ENCODE measurements around the gene SLC47A2.
"Not testable (repeated sequence)": the region's sequence is repeated elsewhere in the genome, so short reads cannot be mapped to it uniquely, and the experiment has no call there.

The SLC47A2 gene

DNA sequence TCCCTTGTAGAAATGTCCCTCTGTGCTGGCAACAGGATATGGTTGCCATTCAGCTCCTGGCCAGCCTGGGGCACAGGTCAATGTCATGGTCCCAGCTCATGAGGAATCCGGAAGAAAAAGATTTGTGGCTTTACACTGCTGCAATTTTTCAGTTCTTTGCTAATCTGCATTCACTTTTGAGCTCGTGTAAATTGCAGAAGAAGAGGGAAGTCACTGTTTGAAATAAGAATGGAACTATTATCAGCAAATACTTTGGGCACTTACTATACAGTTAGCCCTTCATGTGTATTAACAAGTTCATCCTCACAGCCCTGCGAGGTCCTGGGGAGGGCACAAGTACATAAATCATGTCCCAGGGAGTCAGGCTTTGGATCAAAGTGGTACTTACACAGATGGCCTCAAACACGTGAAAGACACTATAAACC lies 14.2 kb downstream of the SLC47A2 start:
- Histone ChIP-seq H3K9me3 (ENCODE audit: insufficient read depth, low read depth, low read length) (no peaks in the 10 kb centered on the region), H3K36me3 (ENCODE audit: insufficient read depth, low read length) (no peaks in the 10 kb centered on the region), H3K9ac (ENCODE audit: low read depth, low read length, poor library complexity, severe bottlenecking) (no peak overlapping the region), H3K79me2 (ENCODE audit: insufficient read depth, low read length) (no peaks in the 10 kb centered on the region), H3K4me2 (ENCODE audit: low read depth, low read length, poor library complexity, severe bottlenecking) (no peak overlapping the region), H2AFZ (ENCODE audit: low read length) (no peak overlapping the region), H3K4me3 (ENCODE audit: low read length, poor library complexity, severe bottlenecking) (no peak overlapping the region), H3F3A (ENCODE audit: low read depth) (no peaks in the 10 kb centered on the region), H3K27me3 (ENCODE audit: insufficient read depth, low read length, poor library complexity, severe bottlenecking) (no peaks in the 10 kb centered on the region), H3K9me2 (replicated peaks; ENCODE audit: low read depth, low read length) (no peaks in the 10 kb centered on the region), H4K20me1 (ENCODE audit: insufficient read depth, low read length, poor library complexity, severe bottlenecking) (no peaks in the 10 kb centered on the region), H3K4me1 (ENCODE audit: insufficient read depth, low read length, poor library complexity, severe bottlenecking) (no peaks in the 10 kb centered on the region)
- TF ChIP-seq, protein P1, sequence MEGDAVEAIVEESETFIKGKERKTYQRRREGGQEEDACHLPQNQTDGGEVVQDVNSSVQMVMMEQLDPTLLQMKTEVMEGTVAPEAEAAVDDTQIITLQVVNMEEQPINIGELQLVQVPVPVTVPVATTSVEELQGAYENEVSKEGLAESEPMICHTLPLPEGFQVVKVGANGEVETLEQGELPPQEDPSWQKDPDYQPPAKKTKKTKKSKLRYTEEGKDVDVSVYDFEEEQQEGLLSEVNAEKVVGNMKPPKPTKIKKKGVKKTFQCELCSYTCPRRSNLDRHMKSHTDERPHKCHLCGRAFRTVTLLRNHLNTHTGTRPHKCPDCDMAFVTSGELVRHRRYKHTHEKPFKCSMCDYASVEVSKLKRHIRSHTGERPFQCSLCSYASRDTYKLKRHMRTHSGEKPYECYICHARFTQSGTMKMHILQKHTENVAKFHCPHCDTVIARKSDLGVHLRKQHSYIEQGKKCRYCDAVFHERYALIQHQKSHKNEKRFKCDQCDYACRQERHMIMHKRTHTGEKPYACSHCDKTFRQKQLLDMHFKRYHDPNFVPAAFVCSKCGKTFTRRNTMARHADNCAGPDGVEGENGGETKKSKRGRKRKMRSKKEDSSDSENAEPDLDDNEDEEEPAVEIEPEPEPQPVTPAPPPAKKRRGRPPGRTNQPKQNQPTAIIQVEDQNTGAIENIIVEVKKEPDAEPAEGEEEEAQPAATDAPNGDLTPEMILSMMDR (conservative IDR thresholded peaks at IDR 0.05; ENCODE audit: low read length), result no peak
- no peak for TF ChIP-seq EZH2phosphoT487 (IDR thresholded peaks at IDR 0.05; ENCODE audit: borderline replicate concordance)

DNA sequence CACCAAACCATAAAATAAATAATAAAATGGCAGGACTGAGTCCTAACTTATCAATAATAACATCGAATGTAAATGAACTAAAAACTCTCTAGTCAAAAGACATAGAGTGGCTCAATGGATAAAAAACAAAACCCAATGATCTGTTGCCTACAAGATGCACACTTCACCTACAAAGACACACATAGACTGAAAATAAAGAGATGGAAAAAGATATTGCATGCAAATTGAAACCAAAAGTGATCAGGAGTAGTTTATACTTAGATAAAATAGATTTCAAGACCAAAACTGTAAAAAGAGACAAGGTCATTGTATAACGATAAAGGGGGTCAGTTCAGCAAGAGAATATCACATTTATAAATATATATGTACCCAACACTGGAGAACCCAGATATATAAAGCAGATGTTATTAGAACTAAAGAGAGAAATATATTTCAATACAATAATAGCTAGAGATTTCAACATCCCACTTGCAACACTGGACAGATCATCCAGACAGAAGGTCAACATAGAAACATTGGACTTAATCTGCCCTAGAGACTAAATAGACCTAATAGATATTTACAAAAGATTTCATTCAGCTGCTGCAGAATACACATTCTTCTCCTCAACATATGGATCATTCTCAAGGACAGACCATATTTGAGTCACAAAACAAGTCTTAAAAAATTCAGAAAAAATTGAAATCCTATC lies 29.8 kb downstream of the SLC47A2 start:
- H3F3A ChIP-seq (ENCODE audit: low read depth), result no peaks in the 10 kb centered on the region
- H4K20me1 ChIP-seq (ENCODE audit: insufficient read depth, low read length, poor library complexity, severe bottlenecking), result no peaks in the 10 kb centered on the region
- no peaks in the 10 kb centered on the region for H3K27me3 ChIP-seq (ENCODE audit: insufficient read depth, low read length, poor library complexity, severe bottlenecking)
- TF ChIP-seq EZH2phosphoT487 (IDR thresholded peaks at IDR 0.05; ENCODE audit: borderline replicate concordance), result no peak
- TF ChIP-seq, protein P1 (conservative IDR thresholded peaks at IDR 0.05; ENCODE audit: low read length), result no peak
- no peaks in the 10 kb centered on the region for H3K79me2 ChIP-seq (ENCODE audit: insufficient read depth, low read length)
- no peaks in the 10 kb centered on the region for H3K36me3 ChIP-seq (ENCODE audit: insufficient read depth, low read length)
- no peak overlapping the region for H3K4me2 ChIP-seq (ENCODE audit: low read depth, low read length, poor library complexity, severe bottlenecking)
- no peaks in the 10 kb centered on the region for H3K9me3 ChIP-seq (ENCODE audit: insufficient read depth, low read depth, low read length)
- no peaks in the 10 kb centered on the region for H3K9me2 ChIP-seq (replicated peaks; ENCODE audit: low read depth, low read length)
- no peak overlapping the region for H2AFZ ChIP-seq (ENCODE audit: low read length)
- H3K4me3 ChIP-seq (ENCODE audit: low read length, poor library complexity, severe bottlenecking), result no peak overlapping the region
- H3K9ac ChIP-seq (ENCODE audit: low read depth, low read length, poor library complexity, severe bottlenecking), result no peak overlapping the region
- no peaks in the 10 kb centered on the region for H3K4me1 ChIP-seq (ENCODE audit: insufficient read depth, low read length, poor library complexity, severe bottlenecking)

DNA sequence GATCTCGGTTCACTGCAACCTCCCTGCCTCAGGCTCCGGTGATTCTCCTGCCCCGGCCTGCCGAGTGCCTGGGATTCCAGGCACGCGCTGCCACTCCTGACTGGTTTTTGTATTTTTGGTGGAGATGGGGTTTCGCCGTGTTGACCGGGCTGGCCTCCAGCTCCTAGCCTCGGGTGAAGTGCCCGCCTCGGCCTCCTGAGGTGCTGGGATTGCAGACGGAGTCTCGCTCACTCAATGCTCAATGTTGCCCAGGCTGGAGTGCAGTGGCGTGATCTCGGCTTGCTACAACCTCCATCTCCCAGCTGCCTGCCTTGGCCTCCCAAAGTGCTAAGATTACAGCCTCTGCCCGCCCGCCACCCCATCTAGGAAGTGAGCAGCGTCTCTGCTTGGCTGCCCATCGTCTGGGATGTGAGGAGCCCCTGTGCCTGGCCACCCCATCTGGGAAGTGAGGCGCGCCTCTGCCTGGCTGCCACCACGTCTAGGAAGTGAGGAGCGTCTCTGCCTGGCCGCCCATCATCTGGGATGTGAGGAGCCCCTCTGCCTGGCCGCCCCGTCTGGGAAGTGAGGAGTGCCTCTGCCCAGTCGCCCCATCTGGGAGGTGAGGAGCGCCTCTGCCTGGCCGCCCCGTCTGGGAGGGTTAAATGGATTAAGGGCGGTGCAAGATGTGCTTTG lies 31.3 kb downstream of the SLC47A2 start:
- H3K36me3 ChIP-seq (ENCODE audit: insufficient read depth, low read length); H3K4me3 ChIP-seq (ENCODE audit: low read length, poor library complexity, severe bottlenecking); H2AFZ ChIP-seq (ENCODE audit: low read length); H3K4me2 ChIP-seq (ENCODE audit: low read depth, low read length, poor library complexity, severe bottlenecking); H3K4me1 ChIP-seq (ENCODE audit: insufficient read depth, low read length, poor library complexity, severe bottlenecking); H3F3A ChIP-seq (ENCODE audit: low read depth); H4K20me1 ChIP-seq (ENCODE audit: insufficient read depth, low read length, poor library complexity, severe bottlenecking); H3K9me3 ChIP-seq (ENCODE audit: insufficient read depth, low read depth, low read length); H3K9me2 ChIP-seq (replicated peaks; ENCODE audit: low read depth, low read length); H3K27me3 ChIP-seq (ENCODE audit: insufficient read depth, low read length, poor library complexity, severe bottlenecking); H3K9ac ChIP-seq (ENCODE audit: low read depth, low read length, poor library complexity, severe bottlenecking); H3K79me2 ChIP-seq (ENCODE audit: insufficient read depth, low read length): not testable (repeated sequence)

DNA sequence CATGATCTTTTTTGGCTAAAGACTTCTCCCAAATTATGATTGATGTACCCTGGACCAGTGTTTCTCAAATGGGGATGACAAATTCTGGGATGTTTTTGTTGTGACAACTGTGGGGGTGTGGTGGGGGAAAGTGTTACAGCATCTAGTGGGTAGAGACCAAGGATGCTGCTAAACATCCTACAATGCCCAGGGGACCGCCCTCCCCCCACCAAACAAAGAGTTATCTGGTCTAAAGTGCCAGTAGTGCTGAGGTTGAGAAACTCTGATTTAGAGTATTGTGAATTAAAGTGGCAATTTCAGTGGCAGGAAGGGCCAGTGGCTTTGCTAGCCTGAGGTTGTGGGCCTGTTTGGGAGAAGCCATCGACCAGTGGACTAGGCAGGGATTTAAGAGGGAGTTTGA lies 33.3 kb downstream of the SLC47A2 start:
- no peak overlapping the region for H3K4me2 ChIP-seq (ENCODE audit: low read depth, low read length, poor library complexity, severe bottlenecking)
- no peaks in the 10 kb centered on the region for H3K79me2 ChIP-seq (ENCODE audit: insufficient read depth, low read length)
- H3K36me3 ChIP-seq (ENCODE audit: insufficient read depth, low read length), result no peaks in the 10 kb centered on the region
- no peak overlapping the region for H2AFZ ChIP-seq (ENCODE audit: low read length)
- TF ChIP-seq EZH2phosphoT487 (IDR thresholded peaks at IDR 0.05; ENCODE audit: borderline replicate concordance), result no peak
- TF ChIP-seq, protein P1 (conservative IDR thresholded peaks at IDR 0.05; ENCODE audit: low read length), result no peak
- no peaks in the 10 kb centered on the region for H3K27me3 ChIP-seq (ENCODE audit: insufficient read depth, low read length, poor library complexity, severe bottlenecking)
- H3K4me3 ChIP-seq (ENCODE audit: low read length, poor library complexity, severe bottlenecking), result no peak overlapping the region
- H3K4me1 ChIP-seq (ENCODE audit: insufficient read depth, low read length, poor library complexity, severe bottlenecking), result no peaks in the 10 kb centered on the region
- no peaks in the 10 kb centered on the region for H3K9me3 ChIP-seq (ENCODE audit: insufficient read depth, low read depth, low read length)
- H4K20me1 ChIP-seq (ENCODE audit: insufficient read depth, low read length, poor library complexity, severe bottlenecking), result no peaks in the 10 kb centered on the region
- no peak overlapping the region for H3K9ac ChIP-seq (ENCODE audit: low read depth, low read length, poor library complexity, severe bottlenecking)
- no peaks in the 10 kb centered on the region for H3K9me2 ChIP-seq (replicated peaks; ENCODE audit: low read depth, low read length)
- H3F3A ChIP-seq (ENCODE audit: low read depth), result no peaks in the 10 kb centered on the region

Data from Loucy (cell line).